GM18870 (cell line): ENCODE results near the gene ATP11A.

Experiments
- ATAC-seq: cut with Tn5 transposase; IDR thresholded peaks from one replicate; pipeline ENCODE4 v1.9.1; 2021; ENCODE audit warnings: moderate library complexity; ENCODE audit not compliant: unreplicated experiment

Gene ATP11A

GRCh38 chr13:112813552-112813951 is 123.7 kb downstream of the ATP11A start:
- no peak for ATAC-seq

GRCh38 chr13:112814905-112815585 is 125.2 kb downstream of the ATP11A start:
- no peak for ATAC-seq

- no peak for ATAC-seq
Measured at GRCh38 chr13:112815871-112816270, 126.0 kb downstream of the ATP11A start.

GRCh38 chr13:112818040-112818697 is 128.3 kb downstream of the ATP11A start:
- no peak for ATAC-seq

DNA sequence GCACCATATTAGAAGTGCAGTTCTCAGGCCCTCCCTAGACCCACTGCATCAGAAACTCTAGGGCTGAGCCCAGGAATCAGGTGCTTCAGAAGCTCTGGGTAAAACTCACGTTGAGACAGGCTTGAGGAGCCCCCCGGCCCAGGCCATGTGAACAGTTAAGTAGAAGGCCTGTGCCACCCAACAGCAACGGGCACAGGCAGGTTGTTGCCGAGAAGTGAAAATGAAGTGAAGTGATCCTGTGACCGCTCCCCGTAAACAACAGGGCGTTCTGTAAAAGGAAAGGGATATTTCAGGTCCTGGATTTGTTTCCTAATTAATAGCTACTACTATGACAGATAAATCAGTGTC is 128.8 kb downstream of the ATP11A start:
- ATAC-seq = no peak

- no peak for ATAC-seq
Measured at GRCh38 chr13:112819111-112819510, 129.3 kb downstream of the ATP11A start.

DNA sequence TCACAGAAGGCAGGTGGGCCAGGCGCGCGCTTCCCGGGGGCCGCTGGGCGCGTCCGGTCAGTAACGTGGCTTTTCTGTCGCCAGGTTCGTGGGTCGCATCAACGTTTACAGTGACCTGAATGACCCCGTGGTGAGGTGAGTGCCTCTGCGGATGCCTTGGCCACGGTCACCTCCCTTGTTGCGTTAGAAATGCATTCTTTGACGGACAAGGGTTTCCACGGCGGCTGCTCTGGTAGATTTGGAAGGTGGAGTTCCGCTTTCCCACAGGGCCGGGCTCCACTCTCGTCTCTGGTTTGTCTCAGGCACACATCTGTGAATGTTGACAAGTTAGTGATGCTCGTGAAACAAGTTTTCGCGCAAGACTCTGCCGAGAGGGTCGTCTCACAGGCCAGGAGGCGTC is 130.0 kb downstream of the ATP11A start:
- ATAC-seq = no peak

GRCh38 chr13:112820318-112820717 is 130.5 kb downstream of the ATP11A start:
- ATAC-seq = no peak

DNA sequence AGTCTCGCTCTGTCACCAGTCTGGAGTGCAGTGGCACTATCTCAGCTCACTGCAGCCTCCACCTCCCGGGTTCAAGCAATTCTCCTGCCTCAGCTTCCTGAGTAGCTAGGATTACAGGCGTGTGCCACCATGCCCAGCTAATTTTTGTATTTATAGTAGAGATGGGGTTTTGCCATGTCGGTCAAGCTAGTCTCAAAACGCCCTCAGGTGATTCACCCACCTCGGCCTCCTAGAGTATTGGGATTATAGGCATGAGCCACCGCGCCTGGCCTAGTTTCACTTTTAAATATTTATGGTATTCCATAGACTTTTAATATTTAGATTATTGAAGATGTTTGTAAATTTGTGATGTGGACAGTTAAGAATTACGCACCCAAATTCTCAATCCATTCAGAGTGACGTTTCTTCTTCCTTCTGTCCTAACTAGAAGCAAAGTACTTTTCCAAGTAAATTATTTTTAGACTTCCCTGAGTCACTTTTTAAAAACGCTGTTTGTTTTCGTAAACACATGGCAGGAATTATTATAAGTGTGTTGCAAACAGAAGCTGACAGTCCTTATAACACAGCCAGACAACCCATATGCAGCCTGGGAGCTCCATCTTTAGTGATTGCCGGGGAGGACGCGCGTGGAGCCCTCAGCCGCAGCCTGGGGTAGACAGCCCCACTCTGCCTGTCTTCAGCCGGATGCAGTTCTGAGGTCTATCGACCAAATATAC is 131.7 kb downstream of the ATP11A start:
- ATAC-seq = no peak

- no peak for ATAC-seq
Measured at GRCh38 chr13:112822851-112823250, 133.0 kb downstream of the ATP11A start.

- ATAC-seq = no peak
Measured at GRCh38 chr13:112824429-112824828, 134.6 kb downstream of the ATP11A start.

DNA sequence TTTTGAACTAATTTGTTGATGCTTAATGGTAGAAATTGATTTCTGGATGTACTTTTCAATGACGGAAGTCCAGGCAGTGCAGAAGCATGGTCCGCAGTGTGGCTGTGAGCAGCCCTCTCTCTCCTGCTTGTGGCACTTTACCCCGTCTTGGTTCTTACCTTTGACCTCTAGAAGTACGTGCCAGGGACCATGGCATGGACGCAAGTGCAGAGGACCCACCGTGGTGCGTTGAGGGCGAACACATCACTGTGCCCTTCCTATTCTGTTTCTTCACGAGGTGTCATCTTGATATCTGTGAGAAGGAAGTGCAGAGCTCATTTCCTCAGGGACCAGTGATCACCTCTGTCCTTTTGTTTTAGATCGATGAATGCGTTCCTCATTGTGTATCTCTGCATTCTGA is 135.2 kb downstream of the ATP11A start:
- ATAC-seq = no peak

DNA sequence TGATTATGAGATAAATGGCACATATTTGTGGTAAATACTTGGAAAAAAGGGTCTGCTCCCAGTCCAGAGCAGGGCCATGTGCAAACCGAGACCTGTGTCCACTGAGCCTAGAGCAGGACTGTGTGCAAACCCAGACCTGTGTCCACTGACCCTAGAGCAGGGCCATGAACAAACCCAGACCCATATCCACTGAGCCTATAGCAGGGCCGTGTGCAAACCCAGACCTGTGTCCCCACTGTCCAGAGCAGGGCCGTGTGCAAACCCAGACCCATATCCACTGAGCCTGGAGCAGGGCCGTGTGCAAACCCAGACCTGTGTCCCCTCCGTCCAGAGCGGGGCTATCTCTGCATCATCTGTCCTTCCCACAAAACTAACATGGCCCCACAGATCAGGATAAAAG is 136.0 kb downstream of the ATP11A start:
- no peak for ATAC-seq

GRCh38 chr13:112826565-112826964 is 136.7 kb downstream of the ATP11A start:
- ATAC-seq = no peak

DNA sequence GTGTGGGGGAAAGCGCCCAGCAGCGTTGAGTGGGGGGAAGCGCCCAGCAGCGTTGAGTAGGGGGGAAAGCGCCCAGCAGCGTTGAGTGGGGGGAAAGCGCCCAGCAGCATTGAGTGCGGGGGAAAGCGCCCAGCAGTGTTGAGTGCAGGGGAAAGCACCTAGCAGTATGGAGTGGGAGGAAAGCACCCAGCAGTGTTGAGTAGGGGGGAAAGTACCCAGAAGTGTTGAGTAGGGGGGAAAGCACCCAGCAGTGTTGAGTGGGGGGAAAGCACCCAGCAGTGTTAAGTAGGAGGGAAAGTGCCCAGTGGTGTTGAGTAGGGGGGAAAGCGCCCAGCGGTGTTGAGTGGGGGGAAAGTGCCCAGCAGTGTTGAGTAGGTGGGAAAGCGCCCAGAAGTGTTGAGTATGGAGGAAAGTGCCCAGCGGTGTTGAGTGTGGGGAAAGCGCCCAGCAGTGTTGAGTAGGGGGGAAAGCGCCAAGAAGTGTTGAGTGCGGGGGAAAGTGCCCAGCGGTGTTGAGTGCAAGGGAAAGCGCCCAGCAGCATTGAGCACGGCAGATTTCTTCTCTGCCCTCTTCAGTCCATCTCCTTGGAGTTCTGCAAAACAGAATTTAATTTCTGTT is 138.4 kb downstream of the ATP11A start:
- ATAC-seq = no peak

DNA sequence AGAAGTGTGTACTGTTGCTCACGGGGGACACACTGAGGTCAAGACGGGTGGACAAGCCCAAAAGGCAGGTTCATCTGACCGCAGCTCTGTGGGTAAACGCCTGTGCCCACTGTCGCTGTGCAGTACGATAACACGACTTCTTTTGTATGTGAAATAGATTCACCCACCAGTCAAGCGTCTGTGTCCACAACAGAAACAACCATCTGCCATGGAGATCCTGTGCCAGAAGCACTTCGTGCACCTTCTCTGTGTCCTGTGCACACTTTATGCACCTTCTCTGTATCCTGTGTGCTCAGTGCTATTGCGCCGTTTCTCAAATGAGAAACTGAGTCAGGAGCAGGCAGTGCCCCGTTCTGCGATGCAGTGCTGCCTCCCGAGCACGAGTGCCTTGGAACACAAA is 138.9 kb downstream of the ATP11A start:
- no peak for ATAC-seq

- ATAC-seq = no peak
Measured at GRCh38 chr13:112831196-112831595, 141.4 kb downstream of the ATP11A start.

GRCh38 chr13:112831801-112832200 is 142.0 kb downstream of the ATP11A start:
- ATAC-seq = no peak

DNA sequence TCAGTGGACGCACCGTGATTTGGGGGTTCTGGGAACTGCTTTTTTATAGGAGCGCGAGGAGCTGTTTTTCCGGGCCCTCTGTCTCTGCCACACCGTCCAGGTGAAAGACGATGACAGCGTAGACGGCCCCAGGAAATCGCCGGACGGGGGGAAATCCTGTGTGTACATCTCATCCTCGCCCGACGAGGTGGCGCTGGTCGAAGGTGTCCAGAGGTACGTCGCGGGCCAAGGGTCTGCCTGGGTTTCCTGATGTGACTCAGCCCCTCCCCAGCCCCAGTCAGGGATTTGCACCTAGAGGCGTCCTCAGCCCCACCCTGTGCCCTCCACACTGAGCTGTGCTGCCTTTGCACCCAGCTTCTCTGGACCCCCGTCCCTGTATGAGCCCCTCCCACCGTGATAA is 143.0 kb downstream of the ATP11A start:
- ATAC-seq = no peak

DNA sequence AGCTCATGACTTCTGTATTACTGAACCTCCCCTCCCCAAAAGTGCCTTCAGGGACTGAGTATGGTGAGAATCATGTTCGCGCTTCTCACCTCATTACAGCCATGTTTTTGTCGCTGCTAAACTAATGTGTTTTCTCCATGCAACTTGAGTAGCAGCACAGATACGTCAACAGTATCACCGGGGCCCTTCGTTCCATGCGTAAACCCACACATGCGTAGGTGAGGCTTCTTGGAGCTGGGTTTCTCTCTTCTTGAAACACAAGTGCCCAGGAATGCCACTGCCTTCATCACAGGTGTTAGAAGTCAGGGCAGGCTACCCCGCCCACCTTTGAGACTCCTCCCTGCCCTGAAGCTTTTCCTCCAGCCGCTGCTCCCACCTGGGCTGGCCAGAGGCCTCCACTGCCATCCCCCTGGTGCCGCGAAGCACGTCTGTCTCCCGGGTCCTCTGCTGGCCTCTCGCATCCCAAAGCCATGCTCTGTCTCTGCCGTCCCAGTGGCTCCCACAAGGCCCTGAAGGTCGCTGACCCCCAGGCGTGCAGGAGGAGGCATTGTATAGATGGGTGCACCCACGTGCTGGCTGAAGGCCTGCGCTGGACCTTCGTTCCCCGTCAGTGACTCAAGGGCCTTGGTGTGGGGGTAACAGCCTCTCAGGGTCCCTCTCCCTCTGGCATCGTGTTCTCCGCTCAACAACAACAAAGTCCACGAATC is 143.9 kb downstream of the ATP11A start:
- ATAC-seq = no peak

DNA sequence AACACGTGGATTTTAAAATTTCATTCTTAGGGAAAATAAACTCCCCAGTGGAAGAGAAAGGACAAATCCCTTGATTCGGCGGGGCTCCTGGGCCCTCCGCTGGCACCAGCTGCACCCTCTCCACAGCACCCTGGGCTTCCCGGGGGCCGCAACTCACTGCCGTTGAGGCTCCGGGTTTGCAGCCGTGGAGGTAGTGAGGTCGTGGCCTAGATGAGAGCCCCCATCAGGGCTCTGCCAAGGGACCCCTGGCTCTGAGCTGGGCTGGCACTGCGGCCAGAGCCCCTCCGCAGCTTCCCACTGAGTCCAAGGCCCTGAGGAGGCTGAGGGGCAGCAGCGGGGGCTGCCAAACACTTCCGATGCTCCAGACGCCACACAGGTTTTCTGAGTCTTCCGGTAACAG is 145.5 kb downstream of the ATP11A start:
- no peak for ATAC-seq
